Mesothelial cell of epicardium (in vitro differentiated cells): ENCODE results near the gene MLIP. TPM values are rescaled to one million over a fixed set of nuclear protein-coding genes. Genes with fewer than 3 reads are reported as not detected.

Source experiments
- DNase-seq, 2 experiments: peaks; one replicate each; pipeline ENCODE4 v3.0.0; 2021; ENCODE audit warnings: low spot score in 2 of 2; ENCODE audit not compliant: unreplicated experiment in 2 of 2
- H3K27ac Mint-ChIP-seq: 2 replicates; pipeline ENCODE4 v1.8.0; 2021; ENCODE audit warnings: mixed read lengths
- H3K27me3 Mint-ChIP-seq: 2 replicates; pipeline ENCODE4 v1.8.0; 2021; ENCODE audit warnings: low read depth, mixed read lengths
- H3K36me3 Mint-ChIP-seq: 2 replicates; pipeline ENCODE4 v1.8.0; 2021; ENCODE audit warnings: mixed read lengths
- H3K4me1 Mint-ChIP-seq: 2 replicates; pipeline ENCODE4 v1.8.0; 2021; ENCODE audit warnings: mixed read lengths
- H3K4me3 Mint-ChIP-seq: 2 replicates; pipeline ENCODE4 v1.8.0; 2021; ENCODE audit warnings: mild to moderate bottlenecking, moderate library complexity, mixed read lengths
- H3K9me3 Mint-ChIP-seq: 2 replicates; pipeline ENCODE4 v1.8.0; 2021; ENCODE audit warnings: mixed read lengths
- CTCF ChIP-seq: fragments of 200-600 bp; sonication (generic); IDR thresholded peaks from one replicate; pipeline ENCODE4 v1.5.0; 2021; ENCODE audit warnings: antibody characterized with exemption; ENCODE audit not compliant: unreplicated experiment
- total RNA-seq: library from RNA; stranded (reverse); gene quantifications from 3 replicates; pipeline ENCODE4 v1.2.1, GENCODE V29; 2021

The MLIP gene
- total RNA-seq, 1 donor from 2014 or later, result 0.78 TPM

GRCh38 chr6:54289426-54289825, 178.2 kb downstream of the MLIP start:
- H3K9me3 Mint-ChIP-seq, result no peaks in the 10 kb centered on the region

DNA sequence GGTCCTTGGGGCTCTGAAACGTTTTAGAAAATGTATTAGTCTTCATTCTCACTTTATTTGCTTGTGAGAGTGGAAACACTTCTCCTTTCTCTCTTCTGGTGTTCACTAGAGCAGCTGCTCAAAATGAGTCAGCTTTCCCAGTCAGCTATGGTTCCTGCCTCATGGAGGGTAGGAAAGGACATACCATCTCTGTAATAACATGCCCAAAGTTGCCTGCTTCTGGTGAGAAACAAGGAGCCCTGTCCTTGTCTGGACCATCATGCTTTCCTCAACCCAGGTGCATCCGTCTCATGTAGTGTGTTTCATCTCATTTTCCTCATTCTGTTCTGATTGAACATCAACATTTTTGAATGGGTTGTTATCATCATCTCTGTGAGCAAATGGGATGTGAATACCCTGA, 179.9 kb downstream of the MLIP start:
- no peak for DNase-seq
- Mint-ChIP-seq H3K27me3 (no peaks in the 10 kb centered on the region), H3K4me3 (no peak overlapping the region), H3K9me3 (no peaks in the 10 kb centered on the region), H3K36me3 (no peaks in the 10 kb centered on the region), H3K27ac (no peak overlapping the region), H3K4me1 (peaks cover 10% of the 10 kb centered on the region)
- TF ChIP-seq CTCF, result no peak

More at GRCh38 chr6:54289426-54289825, 178.2 kb downstream of the MLIP start:
- Mint-ChIP-seq H3K36me3 (no peaks in the 10 kb centered on the region), H3K4me3 (no peak overlapping the region), H3K27me3 (no peaks in the 10 kb centered on the region), H3K27ac (no peak overlapping the region), H3K4me1 (peaks cover 17% of the 10 kb centered on the region)
- TF ChIP-seq CTCF, result no peak
- DNase-seq, result no peak

DNA sequence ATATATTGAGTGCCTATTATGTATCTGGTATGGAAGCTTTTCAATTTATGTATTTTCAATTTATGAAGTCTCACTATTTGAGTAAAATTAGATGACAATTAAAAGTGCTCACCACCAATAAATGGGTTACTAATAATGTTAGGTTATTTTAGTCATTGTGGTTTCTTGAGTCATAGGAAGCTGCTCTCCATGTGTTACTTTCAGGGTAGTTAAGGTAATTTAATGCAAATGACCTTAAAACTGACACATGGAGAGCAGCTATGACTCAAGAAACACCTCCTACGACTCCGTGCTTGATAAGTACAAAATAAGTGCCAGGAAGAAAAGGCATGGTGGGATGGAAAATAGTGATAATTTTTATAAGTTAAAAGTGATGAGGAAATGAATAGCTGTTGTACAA, 180.5 kb downstream of the MLIP start:
- H3K27ac Mint-ChIP-seq, result no peak overlapping the region
- H3K36me3 Mint-ChIP-seq, result no peaks in the 10 kb centered on the region
- H3K9me3 Mint-ChIP-seq, result no peaks in the 10 kb centered on the region
- no peak overlapping the region for H3K4me3 Mint-ChIP-seq
- TF ChIP-seq CTCF, result no peak
- DNase-seq, result no peak
- H3K27me3 Mint-ChIP-seq, result no peaks in the 10 kb centered on the region
- peaks cover 8% of the 10 kb centered on the region for H3K4me1 Mint-ChIP-seq

GRCh38 chr6:54294965-54295532, 183.8 kb downstream of the MLIP start:
- Mint-ChIP-seq H3K27ac (no peak overlapping the region), H3K4me1 (no peaks in the 10 kb centered on the region), H3K27me3 (no peaks in the 10 kb centered on the region), H3K4me3 (no peak overlapping the region), H3K36me3 (no peaks in the 10 kb centered on the region), H3K9me3 (no peaks in the 10 kb centered on the region)
- DNase-seq, result no peak
- no peak for TF ChIP-seq CTCF

- Mint-ChIP-seq H3K4me3 (no peak overlapping the region), H3K9me3 (no peaks in the 10 kb centered on the region), H3K36me3 (no peaks in the 10 kb centered on the region), H3K27ac (no peak overlapping the region), H3K27me3 (no peaks in the 10 kb centered on the region), H3K4me1 (no peaks in the 10 kb centered on the region)
- DNase-seq, result no peak
- TF ChIP-seq CTCF, result no peak
Observed at GRCh38 chr6:54299542-54300269, 188.5 kb downstream of the MLIP start.
